ENCODE results near the gene GAS7. TPM values are rescaled to one million over a fixed set of nuclear protein-coding genes. Genes with fewer than 3 reads are reported as not detected.

The GAS7 gene
- total RNA-seq, 2 donors from 2014 or later = 69.0 to 70.8 TPM

- Histone ChIP-seq H3K9me3 (no peaks in the 10 kb centered on the region), H3K4me3 (no peak overlapping the region), H3K27me3 (replicated peaks; ENCODE audit: insufficient read depth) (no peaks in the 10 kb centered on the region), H3K4me1 (ENCODE audit: control insufficient read depth in 1 of 2, low read depth in 2 of 2) (peaks cover 0 to 13% of the 10 kb centered on the region in 2 donors), H3K27ac (no peak overlapping the region), H3K36me3 (no peaks in the 10 kb centered on the region)
- ATAC-seq (ENCODE audit: insufficient number of reproducible peaks, low FRiP score, low read depth) (no peak), DNase-seq (ENCODE audit: low spot score) (no peak)
- no peak for TF ChIP-seq CTCF (IDR thresholded peaks at IDR 0.05)
These were observed 129.1 kb downstream of the GAS7 start for GRCh38 chr17:10069301-10069700.

- H3K27ac ChIP-seq = no peak overlapping the region
- no peaks in the 10 kb centered on the region for H3K27me3 ChIP-seq (replicated peaks; ENCODE audit: insufficient read depth)
- no peak for DNase-seq (ENCODE audit: low spot score)
- ATAC-seq (ENCODE audit: insufficient number of reproducible peaks, low FRiP score, low read depth) = no peak
- peaks cover 0 to 13% of the 10 kb centered on the region in 2 donors for H3K4me1 ChIP-seq (ENCODE audit: control insufficient read depth in 1 of 2, low read depth in 2 of 2)
- H3K36me3 ChIP-seq = no peaks in the 10 kb centered on the region
- no peaks in the 10 kb centered on the region for H3K9me3 ChIP-seq
- TF ChIP-seq CTCF (IDR thresholded peaks at IDR 0.05) = no peak
- no peak overlapping the region for H3K4me3 ChIP-seq
These were observed 130.8 kb downstream of the GAS7 start for GRCh38 chr17:10067446-10068143.

DNA sequence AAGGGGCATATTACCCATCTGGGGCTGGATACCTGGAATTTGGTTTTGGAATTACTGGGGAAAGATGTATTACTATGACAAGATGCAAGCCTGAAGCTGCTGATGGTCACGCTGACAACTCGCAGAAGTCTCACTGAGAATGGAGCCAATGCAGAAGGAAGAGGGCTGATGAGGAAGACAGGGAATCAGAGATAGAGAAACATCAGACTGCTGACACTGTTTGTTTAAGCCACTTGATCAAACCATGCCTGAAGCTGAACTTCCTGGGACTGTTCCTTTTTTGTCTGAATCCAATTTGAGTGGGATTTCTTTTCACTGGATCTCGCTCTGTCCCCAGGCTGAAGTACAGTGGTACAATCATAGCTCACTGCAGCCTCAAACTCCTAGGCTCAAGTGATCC is 133.9 kb downstream of the GAS7 start:
- Histone ChIP-seq H3K9me3 (no peaks in the 10 kb centered on the region), H3K4me3 (no peak overlapping the region), H3K36me3 (no peaks in the 10 kb centered on the region), H3K27ac (no peak overlapping the region), H3K27me3 (replicated peaks; ENCODE audit: insufficient read depth) (no peaks in the 10 kb centered on the region), H3K4me1 (ENCODE audit: control insufficient read depth in 1 of 2, low read depth in 2 of 2) (peaks cover 0 to 16% of the 10 kb centered on the region in 2 donors)
- DNase-seq (ENCODE audit: low spot score) (no peak), ATAC-seq (ENCODE audit: insufficient number of reproducible peaks, low FRiP score, low read depth) (no peak)
- TF ChIP-seq CTCF (IDR thresholded peaks at IDR 0.05) = no peak

DNA sequence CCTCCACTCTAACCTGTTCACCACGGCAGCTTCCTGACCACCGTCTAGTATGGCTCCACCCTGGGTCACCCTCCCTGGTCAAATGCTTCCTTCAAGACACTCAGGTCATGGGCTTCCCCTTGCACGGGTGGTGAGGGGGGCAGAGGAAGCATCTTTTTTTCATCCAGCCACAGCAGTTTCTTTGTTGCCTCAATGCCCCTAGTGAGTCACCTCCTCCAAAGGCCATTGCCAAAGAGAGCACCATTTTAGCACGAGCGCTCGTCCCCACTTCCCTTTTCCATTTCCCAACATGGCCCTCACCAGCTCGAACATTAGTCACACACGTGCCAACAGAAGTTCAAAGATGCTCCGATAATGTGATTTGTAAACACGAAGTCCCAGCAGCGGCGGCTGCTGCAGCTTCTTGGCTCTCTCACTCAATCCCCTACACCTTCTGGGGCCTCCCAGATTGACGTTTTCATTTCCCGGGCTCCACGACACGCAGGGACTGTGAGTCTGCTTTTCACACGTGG is 134.6 kb downstream of the GAS7 start:
- no peak for TF ChIP-seq CTCF (IDR thresholded peaks at IDR 0.05)
- Histone ChIP-seq H3K27ac (no peak overlapping the region), H3K27me3 (replicated peaks; ENCODE audit: insufficient read depth) (no peaks in the 10 kb centered on the region), H3K4me3 (no peak overlapping the region), H3K9me3 (no peaks in the 10 kb centered on the region), H3K4me1 (ENCODE audit: control insufficient read depth in 1 of 2, low read depth in 2 of 2) (peaks cover 0 to 13% of the 10 kb centered on the region in 2 donors), H3K36me3 (no peaks in the 10 kb centered on the region)
- ATAC-seq (ENCODE audit: insufficient number of reproducible peaks, low FRiP score, low read depth) = no peak
- DNase-seq (ENCODE audit: low spot score) = no peak

DNA sequence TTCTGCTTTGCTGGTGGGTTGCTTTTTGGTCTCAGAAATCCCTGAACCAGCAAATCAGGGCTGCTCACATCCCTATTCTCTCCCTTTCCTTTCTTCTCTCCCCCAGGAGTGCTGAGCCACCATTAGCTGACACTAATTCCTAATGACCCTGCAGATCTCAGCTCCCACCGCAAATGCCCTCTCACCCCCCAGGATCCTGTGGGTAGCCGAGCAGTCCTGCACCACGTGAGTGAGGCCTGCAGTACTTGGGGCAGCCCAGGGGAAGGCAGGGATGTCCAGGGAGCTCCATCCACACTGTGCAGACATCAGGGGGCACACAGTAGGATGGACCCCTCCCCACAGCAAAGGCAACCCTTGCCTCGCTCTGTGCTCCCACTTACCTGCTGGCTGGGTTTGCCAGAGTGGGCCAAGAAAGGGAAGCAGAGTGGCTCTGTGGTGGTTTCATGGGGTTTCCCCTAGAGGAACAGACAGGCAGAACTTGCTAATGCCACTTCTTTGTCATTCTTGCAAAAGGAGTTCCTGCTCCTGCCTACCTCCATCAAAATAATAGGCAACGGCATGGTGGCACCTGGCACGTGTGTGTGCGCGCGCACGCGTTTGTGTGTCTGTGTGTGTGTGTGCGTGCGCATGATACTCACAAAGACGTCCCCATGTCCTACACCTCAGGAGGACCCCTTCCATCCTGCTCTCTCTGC is 135.6 kb downstream of the GAS7 start:
- no peaks in the 10 kb centered on the region for H3K9me3 ChIP-seq
- no peak overlapping the region for H3K27ac ChIP-seq
- H3K4me3 ChIP-seq = no peak overlapping the region
- ATAC-seq (ENCODE audit: insufficient number of reproducible peaks, low FRiP score, low read depth) (no peak), DNase-seq (ENCODE audit: low spot score) (no peak)
- H3K36me3 ChIP-seq = no peaks in the 10 kb centered on the region
- TF ChIP-seq CTCF (IDR thresholded peaks at IDR 0.05) = no peak
- peaks cover 0 to 9% of the 10 kb centered on the region in 2 donors for H3K4me1 ChIP-seq (ENCODE audit: control insufficient read depth in 1 of 2, low read depth in 2 of 2)
- H3K27me3 ChIP-seq (replicated peaks; ENCODE audit: insufficient read depth) = no peaks in the 10 kb centered on the region

All from thoracic aorta (tissue), 2 donors.